IMR-90 (cell line): ENCODE measurements around the gene KCNJ4. TPM values are rescaled to one million over a fixed set of nuclear protein-coding genes. Genes with fewer than 3 reads are reported as not detected.

Experiments
- ATAC-seq: fragments of 200-7000 bp; cut with Tn5 transposase; 2 replicates; pipeline ENCODE4 v1.9.1; 2020; ENCODE audit warnings: low read depth, mild to moderate bottlenecking, moderate library complexity
- BruUV-seq: library from RNA; stranded (reverse); fragments of 400-500 nt; replicated peaks from 2 replicates; lab custom pipeline; 2021; lab: Mats Ljungman, UMichigan
- CTCF ChIA-PET: fragments of 300-600 bp; formaldehyde crosslinking; extraction: SDS; loops from one replicate; lab custom pipeline; 2021; ENCODE audit warnings: antibody characterized with exemption; lab: Yijun Ruan, JAX
- POLR2A ChIA-PET: fragments of 300-600 bp; sonication (Branson Sonifier 250); formaldehyde crosslinking; loops from one replicate; lab custom pipeline; 2022; ENCODE audit warnings: antibody characterized with exemption; ENCODE audit not compliant: unreplicated experiment; lab: Charles Lee
- DNase-seq: peaks from one replicate; pipeline ENCODE4 v3.0.0; 2013
- H2AFZ ChIP-seq: replicated peaks from 2 replicates; pipeline ENCODE3; 2013; ENCODE audit warnings: low read length, mild to moderate bottlenecking; ENCODE audit not compliant: poor library complexity
- H2AK5ac ChIP-seq: 2 replicates; pipeline ENCODE4 v1.6.1; 2013; ENCODE audit warnings: low read depth, low read length, inconsistent platforms
- H2AK9ac ChIP-seq: replicated peaks from 2 replicates; pipeline ENCODE3; 2013; ENCODE audit warnings: mild to moderate bottlenecking, low read depth, low read length, moderate library complexity; ENCODE audit not compliant: poor library complexity
- H2BK120ac ChIP-seq: 2 replicates; pipeline ENCODE4 v1.6.1; 2013; ENCODE audit warnings: low read depth, low read length, inconsistent platforms
- H2BK15ac ChIP-seq: 3 replicates; pipeline ENCODE4 v1.6.1; 2013; ENCODE audit warnings: low read depth, low read length, inconsistent platforms
- H2BK20ac ChIP-seq: 2 replicates; pipeline ENCODE4 v1.6.1; 2013; ENCODE audit warnings: low read depth, mild to moderate bottlenecking, inconsistent platforms, low read length, moderate library complexity
- H2BK5ac ChIP-seq: 2 replicates; pipeline ENCODE4 v1.6.1; 2013; ENCODE audit warnings: mild to moderate bottlenecking, low read depth, low read length, inconsistent platforms; ENCODE audit not compliant: poor library complexity, severe bottlenecking
- H3K14ac ChIP-seq: replicated peaks from 2 replicates; pipeline ENCODE4 v1.6.1; 2013; ENCODE audit warnings: low read depth, low read length, inconsistent platforms
- H3K18ac ChIP-seq: 2 replicates; pipeline ENCODE4 v1.6.1; 2013; ENCODE audit warnings: low read depth, low read length, control low read depth
- H3K23ac ChIP-seq: 2 replicates; pipeline ENCODE4 v1.6.1; 2013; ENCODE audit warnings: low read depth, low read length, inconsistent platforms
- H3K27ac ChIP-seq: 2 replicates; pipeline ENCODE4 v1.5.1; 2013; ENCODE audit warnings: mild to moderate bottlenecking, control low read depth, low read length; ENCODE audit not compliant: insufficient read depth
- H3K27me3 ChIP-seq: 2 replicates; pipeline ENCODE4 v1.6.1; 2013; ENCODE audit warnings: low read length; ENCODE audit not compliant: control insufficient read depth, insufficient read depth
- H3K36me3 ChIP-seq: 2 replicates; pipeline ENCODE4 v1.6.1; 2013; ENCODE audit warnings: low read length, mixed read lengths; ENCODE audit not compliant: control insufficient read depth, insufficient read depth
- H3K4ac ChIP-seq: 2 replicates; pipeline ENCODE4 v1.6.1; 2013; ENCODE audit warnings: low read depth, low read length, inconsistent platforms
- H3K4me1 ChIP-seq: 2 replicates; pipeline ENCODE4 v1.6.1; 2013; ENCODE audit warnings: low read length, mixed read lengths; ENCODE audit not compliant: control insufficient read depth, insufficient read depth
- H3K4me2 ChIP-seq: 2 replicates; pipeline ENCODE4 v1.6.1; 2013; ENCODE audit warnings: low read depth, mild to moderate bottlenecking, control low read depth, low read length, moderate library complexity
- H3K4me3 ChIP-seq: 2 replicates; pipeline ENCODE4 v1.5.1; 2013; ENCODE audit warnings: low read depth, mild to moderate bottlenecking, control low read depth, low read length, moderate library complexity; ENCODE audit not compliant: insufficient read depth
- H3K56ac ChIP-seq: 2 replicates; pipeline ENCODE4 v1.6.1; 2013; ENCODE audit warnings: low read length, inconsistent platforms; ENCODE audit not compliant: insufficient read depth; ENCODE audit errors: extremely low read depth
- H3K79me1 ChIP-seq, 2 experiments: 2 replicates each; pipeline ENCODE4 v1.6.1; 2013; ENCODE audit warnings: low read length in 2 of 2, inconsistent platforms in 1 of 2, low read depth in 1 of 2
- H3K9ac ChIP-seq: 2 replicates; pipeline ENCODE4 v1.6.1; 2013; ENCODE audit warnings: low read depth, low read length, control low read depth
- H3K9me1 ChIP-seq: 2 replicates; pipeline ENCODE4 v1.6.1; 2013; ENCODE audit warnings: low read length, inconsistent platforms; ENCODE audit not compliant: insufficient read depth
- H3K9me3 ChIP-seq: 2 replicates; pipeline ENCODE4 v1.6.1; 2013; ENCODE audit warnings: low read length; ENCODE audit not compliant: control insufficient read depth, insufficient read depth
- H4K20me1 ChIP-seq: 2 replicates; pipeline ENCODE4 v1.6.1; 2013; ENCODE audit warnings: low read length, inconsistent platforms; ENCODE audit not compliant: insufficient read depth
- H4K5ac ChIP-seq: 2 replicates; pipeline ENCODE4 v1.6.1; 2013; ENCODE audit warnings: mild to moderate bottlenecking, low read depth, low read length, control low read depth
- H4K8ac ChIP-seq, 2 experiments: 2 replicates each; pipeline ENCODE4 v1.6.1; 2013; ENCODE audit warnings: low read depth in 2 of 2, low read length in 2 of 2, control low read depth in 1 of 2, inconsistent platforms in 1 of 2
- H4K91ac ChIP-seq: 2 replicates; pipeline ENCODE4 v1.6.1; 2013; ENCODE audit warnings: low read depth, low read length, inconsistent platforms; ENCODE audit not compliant: insufficient read depth
- BHLHE40 ChIP-seq: fragments of 150-350 bp; IDR thresholded peaks from 2 replicates; pipeline ENCODE4 v1.6.1; 2016; ENCODE audit warnings: mild to moderate bottlenecking, low read depth, low read length
- CHD1 ChIP-seq: IDR thresholded peaks from 2 replicates; pipeline ENCODE4 v1.6.1; 2012; ENCODE audit warnings: low read depth, low read length, improper control_type of control experiment
- FOS ChIP-seq: fragments of 150-350 bp; IDR thresholded peaks from 2 replicates; pipeline ENCODE4 v1.6.1; 2016; ENCODE audit warnings: low read depth, low read length
- MAFK ChIP-seq: IDR thresholded peaks from 2 replicates; pipeline ENCODE4 v1.6.1; 2012; ENCODE audit warnings: low read depth, low read length, improper control_type of control experiment
- MAZ ChIP-seq: IDR thresholded peaks from 2 replicates; pipeline ENCODE4 v1.6.1; 2012; ENCODE audit warnings: low read depth, mild to moderate bottlenecking, low read length, improper control_type of control experiment, moderate library complexity, borderline replicate concordance
- NFE2L2 ChIP-seq: fragments of 150-350 bp; IDR thresholded peaks from 2 replicates; pipeline ENCODE4 v1.6.1; 2016; ENCODE audit warnings: low read depth, mild to moderate bottlenecking, low read length
- POLR2A ChIP-seq: IDR thresholded peaks from 2 replicates; pipeline ENCODE4 v1.6.1; 2012; ENCODE audit warnings: mild to moderate bottlenecking, low read depth, low read length
- RAD21 ChIP-seq: IDR thresholded peaks from 2 replicates; pipeline ENCODE4 v1.6.1; 2012; ENCODE audit warnings: low read length, improper control_type of control experiment
- RCOR1 ChIP-seq: IDR thresholded peaks from 2 replicates; pipeline ENCODE4 v1.6.1; 2012; ENCODE audit warnings: mild to moderate bottlenecking, low read length, improper control_type of control experiment; ENCODE audit not compliant: insufficient replicate concordance
- SMC3 ChIP-seq: fragments of 150-350 bp; IDR thresholded peaks from 2 replicates; pipeline ENCODE4 v1.6.1; 2016; ENCODE audit warnings: low read depth, mild to moderate bottlenecking, antibody characterized with exemption, low read length, moderate library complexity
- WGBS, 2 experiments: methylation state at CpG; one replicate each; pipeline versions ENCODE4 v1.1.5 to v1.1.7; 2013; ENCODE audit warnings: missing lambda C conversion rate in 2 of 2; ENCODE audit not compliant: insufficient read length in 1 of 2; ENCODE audit errors: extremely low coverage in 2 of 2; 5-methylcytosine and 5-hydroxymethylcytosine counted together
- dilution Hi-C: fragments of 300-500 bp; cut with HindIII; formaldehyde crosslinking; loops from one replicate; pipeline ENCODE4 v1.14.3; 2018; ENCODE audit warnings: low sequenced_read_pairs; ENCODE audit not compliant: unreplicated experiment
- in situ Hi-C: fragments of 300-500 bp; cut with MboI; formaldehyde crosslinking; loops from 3 replicates; pipeline ENCODE4 v1.14.3; 2019; ENCODE audit warnings: low sequenced_read_pairs, inconsistent platforms, mixed read lengths
- intact Hi-C: fragments of 100-400 bp; cut with micrococcal nuclease; formaldehyde crosslinking; loops from 2 replicates; pipeline ENCODE4 v1.10.0; 2022
- polyA plus RNA-seq, 3 experiments: library from polyadenylated mRNA; depleted of rRNA; stranded (reverse); fragments of >200 nt; gene quantifications; 2 replicates each; pipeline ENCODE4 v1.2.3, GENCODE V29; 2012; ENCODE audit warnings: low replicate concordance in 1 of 3
- total RNA-seq: library from RNA; depleted of rRNA; stranded (reverse); fragments of >200 nt; gene quantifications from 2 replicates; pipeline ENCODE4 v1.2.3, GENCODE V29; 2012

The KCNJ4 gene
- total and polyA plus RNA-seq, 2 of the 4 experiments (the other 2 are of a cell fraction): not detected

DNA sequence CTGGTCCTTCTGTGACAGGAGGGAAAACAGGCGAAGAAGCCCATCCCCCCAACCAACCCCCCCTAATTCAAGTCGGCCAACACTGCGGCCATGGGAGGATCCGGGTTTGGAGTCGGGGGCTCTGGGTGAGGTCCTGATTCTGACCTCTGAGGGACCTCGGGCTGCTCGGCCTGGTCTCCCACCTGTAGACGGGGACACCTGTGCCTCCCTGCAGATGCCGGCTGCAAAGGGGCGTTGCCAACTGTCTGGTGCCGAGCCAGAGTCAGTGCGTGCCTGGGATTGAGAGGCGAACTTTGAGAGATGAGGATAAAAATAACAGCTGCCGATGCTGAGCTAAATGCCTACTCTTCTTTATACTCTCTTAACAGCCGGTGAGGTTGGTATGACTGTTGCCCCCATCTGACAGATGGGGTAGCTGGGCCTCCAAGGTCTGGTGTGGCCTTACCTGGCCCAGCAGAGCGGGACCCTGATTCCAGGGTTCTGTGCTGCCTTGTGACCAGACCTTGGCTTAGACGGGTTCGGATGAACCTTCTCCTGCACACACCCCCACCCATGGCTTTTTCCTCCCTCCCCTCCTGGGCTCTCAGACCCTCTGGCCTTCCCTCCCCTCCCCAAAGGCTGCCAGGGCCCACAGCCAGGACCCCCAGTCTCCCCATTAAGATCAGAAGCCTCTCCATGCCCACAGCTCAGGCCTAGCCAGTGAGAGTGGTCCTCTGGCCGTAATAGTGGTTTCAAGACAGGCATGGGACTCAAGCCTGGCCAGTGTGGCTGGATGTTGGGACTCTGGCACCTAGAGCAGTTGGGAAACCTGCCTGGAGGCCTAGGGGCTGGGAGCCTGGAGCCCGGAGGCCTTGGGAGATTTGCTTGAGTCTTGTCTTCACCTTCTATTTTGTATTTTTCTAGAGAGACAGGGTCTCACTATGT is 41.7 kb downstream of the KCNJ4 start:
- dilution Hi-C loops: no loop called here
- no TSS peak for BruUV-seq

More for the DNA sequence above, 41.7 kb downstream of the KCNJ4 start:
- no peak overlapping the region for H3K23ac ChIP-seq
- TF ChIP-seq POLR2A (no peak), CHD1 (no peak), SMC3 (no peak), FOS (no peak), BHLHE40 (no peak), RCOR1 (no peak), MAFK (no peak), RAD21 (no peak), MAZ (no peak), NFE2L2 (no peak)
- H4K5ac ChIP-seq: no peak overlapping the region
- H3K79me1 ChIP-seq: no peaks in the 10 kb centered on the region
- no peak overlapping the region for H3K14ac ChIP-seq
- ChIA-PET CTCF (interaction anchor here (0.5 to 1.3 kb wide), 3 partner anchors 10 to 309 kb away, joined by 3 to 5 read pairs (median 3); no protein-coding TSS in a partner anchor), POLR2A (no interaction called here)
- H3K4me1 ChIP-seq: no peaks in the 10 kb centered on the region; the same call in 1 of the 2 replicates
- H2AK9ac ChIP-seq: no peak overlapping the region
- no peaks in the 10 kb centered on the region for H4K20me1 ChIP-seq
- no peaks in the 10 kb centered on the region for H3K9me1 ChIP-seq
- H2BK20ac ChIP-seq: no peak overlapping the region
- no peak overlapping the region for H3K4me3 ChIP-seq
- H3K56ac ChIP-seq: no peak overlapping the region
- H3K27me3 ChIP-seq: peaks cover 20% of the 10 kb centered on the region
- in situ Hi-C loops (no loop called here), intact Hi-C loops (loop anchor here (10.0 kb wide), 1 partner anchor 161 kb away; the partner anchor contains the start of gene DMC1)
- no peak overlapping the region for H2AK5ac ChIP-seq
- H3K4ac ChIP-seq: no peak overlapping the region
- H2BK120ac ChIP-seq: no peak overlapping the region
- no peak overlapping the region for H4K91ac ChIP-seq
- H3K9me3 ChIP-seq: no peaks in the 10 kb centered on the region
- H2BK15ac ChIP-seq: no peak overlapping the region
- H3K4me2 ChIP-seq: 0 out of 2 replicates have a peak overlapping the region, but pooled peaks have one; percentile 9
- no peak overlapping the region for H2BK5ac ChIP-seq
- H3K18ac ChIP-seq: no peak overlapping the region
- no peak overlapping the region for H4K8ac ChIP-seq
- H2AFZ ChIP-seq: peak overlapping the region; percentile 26
- no peak overlapping the region for H3K9ac ChIP-seq
- no peak overlapping the region for H3K27ac ChIP-seq
- DNase-seq (no peak), ATAC-seq (no peak)
- WGBS, 2 experiments: 0% methylated on average over 1 of the region's 20 CpGs; no CpG with 5 or more reads in 1 of the 2 experiments
- no peaks in the 10 kb centered on the region for H3K36me3 ChIP-seq
